Epithelial cell of umbilical artery (primary cell): Measurements from ENCODE around the gene AVPR2. TPM values are rescaled to one million over a fixed set of nuclear protein-coding genes. Genes with fewer than 3 reads are reported as not detected.

Experiments
- total RNA-seq: library from RNA; depleted of rRNA; stranded (reverse); fragments of >200 nt; gene quantifications from 2 replicates; pipeline ENCODE4 v1.2.3, GENCODE V29; 2014

Gene AVPR2
- total RNA-seq, result 0.46 TPM in 1 of 2 replicates, not detected in the other

DNA sequence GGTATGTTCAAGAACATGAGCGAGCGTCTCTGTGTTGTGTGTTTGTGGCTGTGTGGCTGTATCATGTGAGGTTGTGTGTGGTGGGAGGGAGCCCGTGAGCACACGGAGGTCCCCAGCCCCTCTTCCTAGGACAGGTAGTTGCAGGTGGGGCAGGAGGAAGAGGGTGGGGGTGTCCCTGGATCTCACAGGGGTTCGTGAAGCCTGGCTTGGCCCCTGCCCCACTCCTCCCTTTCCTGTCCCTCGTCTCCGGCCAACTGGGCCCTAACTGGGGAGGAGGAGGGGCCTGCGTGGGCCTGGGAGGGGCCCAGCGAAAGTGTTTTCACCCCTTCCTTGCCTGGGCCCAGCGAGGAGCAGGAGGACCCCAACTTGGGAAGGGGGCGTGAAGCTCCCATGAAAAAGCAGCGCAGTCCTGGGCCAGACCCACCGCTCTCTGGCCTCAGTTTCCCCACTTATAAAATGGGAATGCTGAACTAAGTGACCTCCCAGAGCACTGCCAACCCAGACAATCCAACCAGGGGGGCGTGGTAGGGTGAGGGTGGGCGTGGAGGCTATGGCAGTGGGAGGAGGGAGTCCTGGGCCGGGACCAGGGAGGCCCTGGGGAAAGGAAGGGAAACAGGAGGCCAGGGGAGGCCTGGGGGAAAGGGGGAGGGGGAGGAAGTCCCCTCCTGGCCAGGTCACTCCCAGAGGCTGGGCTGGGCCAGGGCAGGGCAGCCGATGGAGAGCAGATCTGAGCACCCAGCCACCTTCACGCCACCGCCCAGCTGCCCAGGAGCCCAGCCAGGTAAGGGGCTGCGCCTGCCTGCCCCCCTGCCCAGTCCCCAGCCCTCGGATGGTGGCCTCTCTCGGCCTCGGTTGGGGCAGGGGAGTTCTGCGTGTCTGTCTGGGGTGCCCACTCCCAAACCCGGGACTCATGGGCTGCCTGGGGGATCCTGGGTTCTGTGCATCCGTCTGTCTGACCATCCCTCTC is at the start of gene AVPR2:
TSS of gene AVPR2 (plus strand) at position 683 of the 967 bp plus-strand sequence. CDS start 473 bp downstream, outside the sequence.

GRCh38 chrX:153885968-153886903 is 18.2 kb upstream of the AVPR2 start, which contains the start of gene L1CAM:
TSS of gene L1CAM (minus strand) at chrX:153886173. CDS start at chrX:153875836, 10,337 bp downstream.

DNA sequence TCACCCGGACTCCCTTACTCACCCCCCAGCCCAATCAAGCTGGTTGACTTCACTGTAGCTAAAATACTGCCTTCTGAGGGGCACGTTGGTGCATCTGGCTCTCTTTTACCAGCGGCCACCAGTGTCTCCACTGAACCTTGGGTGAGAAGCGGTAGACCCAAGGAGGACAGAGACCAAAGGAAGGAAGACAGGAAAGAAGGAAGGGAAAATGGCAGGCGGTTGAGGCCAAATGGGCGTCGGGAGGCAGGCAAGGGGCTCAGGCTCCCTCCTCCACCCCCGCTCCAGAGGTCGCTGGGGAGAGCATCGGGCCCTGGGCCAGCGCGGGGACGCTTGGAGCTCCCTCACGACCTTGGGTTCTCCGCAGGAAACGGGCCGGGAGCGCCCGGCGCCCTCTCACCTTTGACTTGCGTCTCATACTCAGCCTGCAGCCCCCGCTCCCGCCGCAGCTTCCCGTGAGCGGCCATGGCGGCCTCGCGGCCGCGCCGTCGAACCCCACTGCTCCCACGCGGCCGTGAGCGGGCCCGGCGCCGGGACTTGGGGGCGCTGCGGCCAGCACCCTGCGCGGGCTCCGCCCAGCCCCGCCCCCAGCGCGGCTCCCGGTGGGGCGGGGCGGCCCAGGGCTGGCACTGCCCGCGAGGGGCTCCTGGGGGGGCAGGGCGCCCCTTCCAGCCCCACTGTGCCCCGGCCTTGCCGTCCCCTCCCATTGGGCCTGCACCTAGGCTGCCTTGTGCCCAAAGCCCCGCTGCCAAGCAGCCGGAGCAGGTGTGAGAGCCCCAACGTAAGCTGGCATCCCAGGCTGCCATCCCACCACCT is 21.5 kb downstream of the AVPR2 start, which contains the start of gene ARHGAP4:
TSS of gene ARHGAP4 (minus strand) at position 526 of the 813 bp plus-strand sequence. CDS start at position 464, 62 bp downstream.

GRCh38 chrX:153934762-153935325 is 30.4 kb downstream of the AVPR2 start, which contains the start of gene NAA10:
TSS of gene NAA10 (minus strand) at chrX:153935037. CDS start at chrX:153934904, 133 bp downstream.

GRCh38 chrX:153944140-153944799 is 39.8 kb downstream of the AVPR2 start, which contains the start of gene RENBP:
TSS of gene RENBP (minus strand) at chrX:153944643. CDS start at chrX:153944610, 33 bp downstream.

Other genes starting within 250 kb of the AVPR2 start
- gene PNCK, start 230.9 kb upstream of the AVPR2 start, total RNA-seq, result not detected in 2 replicates
- 3.0 and 6.2 TPM in 2 replicates for gene SLC6A8, start 216.7 kb upstream of the AVPR2 start, total RNA-seq
- 331 and 335 TPM in 2 replicates for gene BCAP31, start 180.3 kb upstream of the AVPR2 start, total RNA-seq
- 10.7 and 10.9 TPM in 2 replicates for gene ABCD1, start 179.8 kb upstream of the AVPR2 start, total RNA-seq
- 0.91 and 1.3 TPM in 2 replicates for gene PLXNB3, start 140.4 kb upstream of the AVPR2 start, total RNA-seq
- gene SRPK3, start 123.6 kb upstream of the AVPR2 start, total RNA-seq, result 0.32 TPM in 1 of 2 replicates, not detected in the other
- 41.9 and 43.8 TPM in 2 replicates for gene IDH3G, start 110.3 kb upstream of the AVPR2 start, total RNA-seq
- 81.6 and 172 TPM in 2 replicates for gene SSR4, start 110.0 kb upstream of the AVPR2 start, total RNA-seq
- gene PDZD4, start 74.1 kb upstream of the AVPR2 start, total RNA-seq, result 0.32 TPM in 1 of 2 replicates, not detected in the other
- not detected in 2 replicates for gene L1CAM, start 18.5 kb upstream of the AVPR2 start, total RNA-seq
- 72.1 and 92.9 TPM in 2 replicates for gene ARHGAP4, start 21.6 kb downstream of the AVPR2 start, total RNA-seq
- 89.0 and 130 TPM in 2 replicates for gene NAA10, start 30.4 kb downstream of the AVPR2 start, total RNA-seq
- gene RENBP, start 40.0 kb downstream of the AVPR2 start, total RNA-seq, result 1.9 and 7.9 TPM in 2 replicates
- 12.2 and 14.9 TPM in 2 replicates for gene HCFC1, start 67.1 kb downstream of the AVPR2 start, total RNA-seq
- 5.0 and 5.2 TPM in 2 replicates for gene TMEM187, start 68.1 kb downstream of the AVPR2 start, total RNA-seq
- 43.9 and 61.7 TPM in 2 replicates for gene IRAK1, start 115.2 kb downstream of the AVPR2 start, total RNA-seq
- gene MECP2, start 193.0 kb downstream of the AVPR2 start, total RNA-seq, result 19.8 and 21.0 TPM in 2 replicates
- not detected in 2 replicates for gene OPN1LW, start 239.6 kb downstream of the AVPR2 start, total RNA-seq